ENCODE measurements around the gene AP5S1.
"Not testable (repeated sequence)": the region's sequence is repeated elsewhere in the genome, so short reads cannot be mapped to it uniquely, and the experiment has no call there.

- TF ChIP-seq CTCF (conservative IDR thresholded peaks at IDR 0.05; ENCODE audit: low read length); EZH2phosphoT487 (IDR thresholded peaks at IDR 0.05; ENCODE audit: borderline replicate concordance): not testable (repeated sequence)
Observed at GRCh38 chr20:3829891-3830290, 9.5 kb downstream of the AP5S1 start.
